ENCODE results near the gene AGBL1.

Gene AGBL1

GRCh38 chr15:86802244-86802643 lies 722.6 kb downstream of the AGBL1 start:
- TF ChIP-seq REST (IDR thresholded peaks at IDR 0.05; ENCODE audit: insufficient replicate concordance, low read depth) (no peak), CTCF (IDR thresholded peaks at IDR 0.05; ENCODE audit: insufficient read depth, low read length) (no peak), GABPA (IDR thresholded peaks at IDR 0.05; ENCODE audit: low read depth) (no peak), POLR2AphosphoS5 (IDR thresholded peaks at IDR 0.05; ENCODE audit: low read depth) (no peak), SPI1 (IDR thresholded peaks at IDR 0.05; ENCODE audit: borderline replicate concordance, low read depth) (no peak)
- Histone ChIP-seq H3K27ac (replicated peaks) (no peak overlapping the region), H3K27me3 (ENCODE audit: insufficient read depth, poor library complexity, severe bottlenecking) (no peaks in the 10 kb centered on the region), H3K4me3 (replicated peaks; ENCODE audit: insufficient read depth, low read length) (no peak overlapping the region)
- DNase-seq (ENCODE audit: low read depth in 1 of 2, low spot score in 1 of 2), result no peak

GRCh38 chr15:86804406-86804805 lies 724.7 kb downstream of the AGBL1 start:
- no peak for DNase-seq (ENCODE audit: low read depth in 1 of 2, low spot score in 1 of 2)
- Histone ChIP-seq H3K27me3 (ENCODE audit: insufficient read depth, poor library complexity, severe bottlenecking) (no peaks in the 10 kb centered on the region), H3K4me3 (replicated peaks; ENCODE audit: insufficient read depth, low read length) (no peak overlapping the region), H3K27ac (replicated peaks) (no peak overlapping the region)
- no peak for TF ChIP-seq SPI1 (IDR thresholded peaks at IDR 0.05; ENCODE audit: borderline replicate concordance, low read depth)
- no peak for TF ChIP-seq POLR2AphosphoS5 (IDR thresholded peaks at IDR 0.05; ENCODE audit: low read depth)
- no peak for TF ChIP-seq GABPA (IDR thresholded peaks at IDR 0.05; ENCODE audit: low read depth)
- no peak for TF ChIP-seq REST (IDR thresholded peaks at IDR 0.05; ENCODE audit: insufficient replicate concordance, low read depth)
- TF ChIP-seq CTCF (IDR thresholded peaks at IDR 0.05; ENCODE audit: insufficient read depth, low read length), result no peak

- H3K4me3 ChIP-seq (replicated peaks; ENCODE audit: insufficient read depth, low read length), result no peak overlapping the region
- no peaks in the 10 kb centered on the region for H3K27me3 ChIP-seq (ENCODE audit: insufficient read depth, poor library complexity, severe bottlenecking)
- no peak overlapping the region for H3K27ac ChIP-seq (replicated peaks)
- TF ChIP-seq CTCF (IDR thresholded peaks at IDR 0.05; ENCODE audit: insufficient read depth, low read length) (no peak), POLR2AphosphoS5 (IDR thresholded peaks at IDR 0.05; ENCODE audit: low read depth) (no peak), GABPA (IDR thresholded peaks at IDR 0.05; ENCODE audit: low read depth) (no peak), SPI1 (IDR thresholded peaks at IDR 0.05; ENCODE audit: borderline replicate concordance, low read depth) (no peak), REST (IDR thresholded peaks at IDR 0.05; ENCODE audit: insufficient replicate concordance, low read depth) (no peak)
- DNase-seq (ENCODE audit: low read depth in 1 of 2, low spot score in 1 of 2), result no peak
Observed at GRCh38 chr15:86810329-86810728, 730.7 kb downstream of the AGBL1 start.

Measured in HL-60 (cell line).